ENCODE measurements around the gene THSD4.

DNA sequence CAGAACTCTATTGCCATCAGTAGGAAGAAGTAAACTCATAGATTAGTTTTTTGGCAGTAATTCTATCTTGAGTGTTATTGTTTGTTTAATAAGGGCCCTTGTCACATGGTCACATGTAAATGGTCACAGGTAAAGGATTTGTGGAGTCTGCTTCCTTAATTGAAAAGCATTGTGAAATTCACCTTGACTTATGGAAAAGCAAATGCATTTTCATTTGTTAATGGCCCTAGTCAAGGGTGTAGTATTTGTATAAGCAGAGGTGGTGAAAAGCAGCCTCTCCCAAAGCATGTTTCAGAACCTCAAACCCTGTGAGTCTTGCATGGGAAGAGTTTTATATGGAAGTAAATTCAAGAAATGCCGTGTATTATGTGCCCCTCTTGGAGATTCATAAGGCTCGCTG, 497.6 kb downstream of the THSD4 start:
- TF ChIP-seq, protein P1, sequence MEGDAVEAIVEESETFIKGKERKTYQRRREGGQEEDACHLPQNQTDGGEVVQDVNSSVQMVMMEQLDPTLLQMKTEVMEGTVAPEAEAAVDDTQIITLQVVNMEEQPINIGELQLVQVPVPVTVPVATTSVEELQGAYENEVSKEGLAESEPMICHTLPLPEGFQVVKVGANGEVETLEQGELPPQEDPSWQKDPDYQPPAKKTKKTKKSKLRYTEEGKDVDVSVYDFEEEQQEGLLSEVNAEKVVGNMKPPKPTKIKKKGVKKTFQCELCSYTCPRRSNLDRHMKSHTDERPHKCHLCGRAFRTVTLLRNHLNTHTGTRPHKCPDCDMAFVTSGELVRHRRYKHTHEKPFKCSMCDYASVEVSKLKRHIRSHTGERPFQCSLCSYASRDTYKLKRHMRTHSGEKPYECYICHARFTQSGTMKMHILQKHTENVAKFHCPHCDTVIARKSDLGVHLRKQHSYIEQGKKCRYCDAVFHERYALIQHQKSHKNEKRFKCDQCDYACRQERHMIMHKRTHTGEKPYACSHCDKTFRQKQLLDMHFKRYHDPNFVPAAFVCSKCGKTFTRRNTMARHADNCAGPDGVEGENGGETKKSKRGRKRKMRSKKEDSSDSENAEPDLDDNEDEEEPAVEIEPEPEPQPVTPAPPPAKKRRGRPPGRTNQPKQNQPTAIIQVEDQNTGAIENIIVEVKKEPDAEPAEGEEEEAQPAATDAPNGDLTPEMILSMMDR (IDR thresholded peaks at IDR 0.05; ENCODE audit: low read length): no peak
- TF ChIP-seq EZH2 (IDR thresholded peaks at IDR 0.05; ENCODE audit: borderline replicate concordance, low read length): no peak
